Measurements from ENCODE around the gene C19orf73.
"Not testable (repeated sequence)": the region's sequence is repeated elsewhere in the genome, so short reads cannot be mapped to it uniquely, and the experiment has no call there.

C19orf73 gene

GRCh38 chr19:49148784-49149651, 30.1 kb upstream of the C19orf73 start:
- peak; percentile 95 for DNase-seq (ENCODE audit: low spot score)

DNA sequence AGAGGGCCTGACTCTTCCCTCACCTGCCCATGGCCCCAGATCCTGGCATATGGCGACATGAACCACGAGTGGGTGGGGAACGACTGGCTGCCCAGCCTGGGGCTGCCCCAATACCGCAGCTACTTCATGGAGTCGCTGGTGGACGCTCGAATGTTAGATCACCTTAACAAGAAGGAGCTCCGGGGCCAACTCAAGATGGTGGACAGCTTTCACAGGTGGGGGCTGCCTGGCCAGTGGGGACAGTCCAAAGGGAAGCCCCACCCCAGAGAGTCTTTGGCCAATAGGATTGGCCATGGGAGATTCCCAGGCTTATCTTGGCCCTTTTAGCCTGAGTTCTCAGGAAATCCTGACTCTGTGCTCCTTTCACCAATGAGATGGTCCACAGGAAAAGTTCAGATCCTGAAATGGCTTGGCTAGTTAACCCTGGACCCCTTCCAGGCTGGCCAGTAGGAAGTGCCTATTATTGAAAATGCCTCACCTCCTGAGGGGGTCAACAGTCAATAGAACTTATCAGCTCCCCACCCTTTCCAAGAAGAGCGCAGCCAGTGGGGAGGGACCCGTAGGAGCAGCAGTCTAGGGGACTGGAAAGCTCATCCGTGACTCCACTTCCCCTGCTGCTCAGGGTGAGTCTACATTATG, 29.2 kb upstream of the C19orf73 start:
- DNase-seq (ENCODE audit: low spot score): no peak

GRCh38 chr19:49146408-49146770, 27.4 kb upstream of the C19orf73 start:
- not testable (repeated sequence) for DNase-seq (ENCODE audit: low spot score)

DNA sequence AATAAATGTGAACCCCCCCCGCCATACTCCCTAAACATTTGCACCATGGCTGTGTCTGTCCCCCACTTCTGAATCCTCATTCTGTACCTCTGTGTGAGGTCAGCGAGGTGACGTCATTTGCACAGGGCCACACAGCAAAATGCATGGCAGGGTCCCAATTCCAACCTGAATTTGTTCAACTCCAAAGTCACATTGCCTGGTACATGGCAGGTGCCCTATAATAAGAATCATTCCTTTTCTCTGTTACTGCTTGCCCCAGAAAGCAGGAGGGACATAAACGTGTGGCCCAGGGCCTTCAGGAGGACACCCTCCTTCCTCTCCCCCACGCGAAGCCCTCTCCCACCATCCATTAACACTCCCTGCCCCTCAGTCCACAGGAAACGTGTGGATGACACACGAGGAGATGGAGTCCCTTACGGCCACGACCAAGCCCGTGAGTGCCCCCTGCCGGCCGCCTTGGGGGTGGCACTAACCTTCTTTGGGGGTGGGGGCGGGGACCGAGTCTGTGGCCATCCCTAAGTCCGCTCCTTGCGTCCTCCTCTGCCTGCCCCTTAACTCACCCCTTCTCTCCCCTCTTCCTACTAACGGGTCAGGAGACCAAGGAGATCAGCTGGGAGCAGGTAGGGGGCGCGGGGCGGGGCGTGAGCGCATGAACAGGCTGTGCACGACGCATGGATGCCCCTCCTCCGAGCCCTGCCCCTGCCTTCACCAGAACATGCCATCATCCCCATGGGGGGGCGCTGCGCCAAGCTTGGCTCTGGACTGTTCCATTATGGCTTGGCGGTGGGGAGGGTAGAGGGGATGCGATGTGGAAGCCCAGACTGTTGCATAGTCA, 26.8 kb upstream of the C19orf73 start:
- DNase-seq (ENCODE audit: low spot score): peak; percentile 75

GRCh38 chr19:49142866-49143335, 24.0 kb upstream of the C19orf73 start:
- DNase-seq (ENCODE audit: low spot score): peak; percentile 52

GRCh38 chr19:49141352-49141751, 22.4 kb upstream of the C19orf73 start:
- no peak for DNase-seq (ENCODE audit: low spot score)

DNA sequence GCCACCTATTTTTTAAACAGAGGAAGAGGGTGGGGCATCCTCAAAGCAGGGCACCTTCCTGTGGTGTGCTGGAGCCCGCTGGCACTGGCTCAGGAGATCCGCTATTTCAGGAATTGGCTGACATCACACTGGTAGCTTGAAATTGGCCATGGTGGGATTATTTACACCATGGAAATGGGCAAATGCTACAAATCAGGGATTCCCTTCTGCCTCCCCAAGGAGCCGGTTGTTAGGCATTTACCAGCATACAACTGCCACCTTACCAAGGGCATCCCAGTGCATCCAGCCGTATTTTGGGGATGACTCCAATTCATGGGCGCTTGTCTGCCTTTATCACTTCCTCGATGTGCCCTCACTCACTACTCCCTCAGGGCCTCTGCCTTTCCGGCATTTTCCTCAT, 22.0 kb upstream of the C19orf73 start:
- no peak for DNase-seq (ENCODE audit: low spot score)

DNA sequence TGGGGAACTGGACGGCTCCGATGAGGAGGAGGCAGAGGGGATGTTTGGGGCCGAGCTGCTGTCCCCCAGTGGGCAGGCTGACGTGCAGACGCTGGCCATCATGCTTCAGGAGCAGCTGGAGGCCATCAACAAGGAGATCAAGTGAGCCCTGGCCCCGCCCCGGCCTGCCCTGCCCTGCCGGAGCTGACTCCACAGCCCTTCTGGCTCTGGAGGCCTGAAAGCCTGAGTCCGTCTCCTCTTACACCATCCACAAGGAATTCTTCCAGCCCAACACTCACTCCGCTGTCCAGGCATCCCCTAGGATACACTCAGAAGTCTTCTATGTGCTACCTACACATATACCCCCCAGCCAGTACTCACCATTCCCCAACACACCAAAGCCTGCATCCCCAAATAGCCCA, 17.8 kb upstream of the C19orf73 start:
- no peak for DNase-seq (ENCODE audit: low spot score)

DNA sequence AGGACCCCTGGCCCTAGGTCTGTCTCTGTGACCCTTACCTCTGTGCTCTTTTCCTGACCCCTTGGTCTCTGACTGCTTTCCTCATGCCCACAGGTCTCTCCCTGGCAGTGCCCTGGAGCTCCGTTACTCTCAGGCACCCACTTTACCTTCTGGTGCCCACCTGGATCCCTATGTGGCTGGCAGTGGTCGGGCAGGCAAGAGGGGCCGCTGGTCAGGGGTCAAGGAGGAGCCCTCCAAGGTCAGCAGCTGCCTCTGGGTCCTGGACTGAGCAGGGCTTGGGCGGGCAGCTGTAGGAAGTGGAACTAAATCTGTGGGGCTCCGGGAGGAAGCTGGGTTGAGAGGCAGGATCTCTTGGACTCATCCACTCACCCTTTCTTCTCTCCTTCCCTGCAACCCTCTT, 16.7 kb upstream of the C19orf73 start:
- DNase-seq (ENCODE audit: low spot score): no peak

- DNase-seq (ENCODE audit: low spot score): peak; percentile 79
These were observed 14.9 kb upstream of the C19orf73 start for GRCh38 chr19:49133621-49134454.

DNA sequence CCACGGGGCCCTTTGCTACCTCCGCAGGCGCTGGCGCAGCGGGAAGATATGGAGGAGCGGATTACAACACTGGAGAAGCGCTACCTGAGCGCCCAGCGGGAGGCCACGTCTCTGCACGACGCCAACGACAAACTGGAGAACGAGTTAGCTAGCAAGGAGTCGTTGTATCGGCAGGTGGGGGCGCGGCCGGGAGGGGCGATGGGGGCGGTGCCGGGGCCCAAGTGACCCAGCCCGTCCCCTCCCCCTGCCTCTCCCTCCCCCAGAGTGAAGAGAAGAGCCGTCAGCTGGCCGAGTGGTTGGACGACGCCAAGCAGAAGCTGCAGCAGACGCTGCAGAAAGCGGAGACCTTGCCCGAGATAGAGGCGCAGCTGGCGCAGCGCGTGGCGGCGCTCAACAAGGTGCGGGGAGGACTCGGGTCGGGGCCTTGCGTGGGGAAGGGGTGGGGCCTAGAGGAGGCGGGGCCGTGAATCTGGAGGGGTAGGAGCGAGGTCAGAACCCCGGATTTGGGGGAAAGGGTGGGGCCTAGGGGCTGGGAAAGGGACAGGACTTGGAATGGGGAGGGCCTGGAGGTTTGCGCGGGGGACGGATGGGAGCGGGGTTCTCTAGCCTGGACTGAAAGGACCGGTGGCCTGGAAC, 14.1 kb upstream of the C19orf73 start:
- DNase-seq (ENCODE audit: low spot score): no peak

GRCh38 chr19:49130325-49130724, 11.4 kb upstream of the C19orf73 start:
- no peak for DNase-seq (ENCODE audit: low spot score)

- no peak for DNase-seq (ENCODE audit: low spot score)
These were observed 10.3 kb upstream of the C19orf73 start for GRCh38 chr19:49129238-49129583.

DNA sequence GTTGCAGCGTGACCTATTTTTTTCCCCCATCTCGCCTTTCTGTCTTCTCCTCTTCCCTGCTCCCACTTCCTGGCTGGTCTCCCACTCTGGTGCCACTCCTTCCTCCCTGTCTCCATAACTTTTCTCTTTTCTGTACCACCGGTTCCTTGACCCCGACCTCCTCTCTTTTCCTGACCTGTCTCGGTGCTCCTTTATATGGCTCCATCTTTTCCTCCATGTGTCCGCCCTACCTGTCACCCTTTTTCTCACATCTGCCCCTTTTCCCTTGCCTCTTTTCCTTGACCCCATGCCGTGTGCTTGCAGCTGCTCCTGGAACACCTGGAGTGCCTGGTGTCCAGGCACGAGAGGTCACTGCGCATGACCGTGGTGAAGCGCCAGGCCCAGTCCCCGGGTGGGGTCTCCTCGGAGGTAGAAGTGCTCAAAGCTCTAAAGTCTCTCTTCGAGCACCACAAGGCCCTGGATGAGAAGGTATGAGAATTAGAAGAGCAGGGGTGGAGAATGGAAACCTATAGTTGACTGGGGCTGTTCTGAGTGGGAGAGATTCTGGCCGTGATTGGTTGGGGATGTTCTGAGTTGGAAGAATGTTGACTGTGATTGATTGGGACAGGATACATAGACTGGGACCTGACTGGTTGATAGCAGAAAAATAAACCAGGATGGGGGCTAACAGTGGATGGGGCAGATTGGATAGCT, 9.7 kb upstream of the C19orf73 start:
- DNase-seq (ENCODE audit: low spot score): no peak

DNA sequence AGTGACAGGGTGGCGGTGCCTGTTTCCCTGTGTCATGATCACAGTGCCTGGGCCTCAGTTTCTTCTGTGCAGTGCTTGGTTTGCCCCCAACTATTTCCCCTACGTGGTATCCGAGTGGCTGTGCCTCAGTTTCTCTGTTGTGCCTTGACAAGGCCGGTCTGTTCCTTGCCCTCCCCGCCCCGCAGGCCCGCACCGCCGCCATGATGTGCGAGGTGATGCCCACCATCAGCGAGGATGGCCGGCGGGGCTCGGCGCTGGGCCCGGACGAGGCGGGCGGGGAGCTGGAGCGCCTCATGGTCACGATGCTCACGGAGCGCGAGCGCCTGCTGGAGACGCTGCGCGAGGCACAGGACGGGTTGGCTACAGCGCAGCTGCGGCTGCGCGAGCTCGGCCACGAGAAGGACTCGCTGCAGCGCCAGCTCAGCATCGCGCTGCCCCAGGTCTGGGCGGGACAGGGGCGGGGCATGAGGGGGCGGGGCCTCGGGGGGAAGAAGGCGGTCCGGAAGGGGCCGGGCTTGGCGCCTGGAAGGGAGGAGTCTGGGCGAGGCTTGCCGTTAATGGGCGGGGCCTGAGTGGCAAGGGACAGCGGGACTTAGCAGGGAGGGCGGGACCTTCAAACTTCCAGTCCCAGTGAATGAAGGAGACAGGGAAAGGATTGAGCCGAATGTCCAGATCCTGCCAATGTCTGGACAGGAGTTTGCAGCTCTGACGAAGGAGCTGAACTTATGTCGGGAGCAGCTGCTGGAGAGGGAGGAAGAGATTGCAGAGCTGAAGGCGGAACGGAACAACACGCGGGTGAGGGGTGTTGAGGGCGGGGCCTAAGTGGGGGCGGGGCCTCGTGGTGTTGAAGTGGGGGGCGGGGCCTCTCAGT, 9.0 kb upstream of the C19orf73 start:
- DNase-seq (ENCODE audit: low spot score): peak; percentile 98

DNA sequence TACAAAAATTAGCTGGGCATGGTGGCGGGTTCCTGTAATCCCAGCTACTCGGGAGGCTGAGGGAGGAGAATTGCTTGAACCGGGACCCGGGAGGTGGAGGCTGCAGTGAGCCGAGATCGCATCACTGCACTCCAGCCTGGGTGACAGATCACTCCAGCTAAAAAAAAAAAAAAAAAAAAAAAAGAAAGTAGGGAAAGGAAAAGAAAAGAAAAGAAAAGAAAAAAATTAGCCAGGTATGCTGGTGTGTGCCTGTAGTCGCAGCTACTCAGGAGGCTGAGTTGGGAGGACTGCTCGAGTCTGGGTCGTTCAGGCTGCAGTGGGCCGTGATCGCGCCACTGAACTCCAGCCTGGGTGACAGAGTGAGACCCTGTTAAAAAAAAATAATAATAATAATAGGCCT, 8.3 kb upstream of the C19orf73 start:
- not testable (repeated sequence) for DNase-seq (ENCODE audit: low spot score)

DNA sequence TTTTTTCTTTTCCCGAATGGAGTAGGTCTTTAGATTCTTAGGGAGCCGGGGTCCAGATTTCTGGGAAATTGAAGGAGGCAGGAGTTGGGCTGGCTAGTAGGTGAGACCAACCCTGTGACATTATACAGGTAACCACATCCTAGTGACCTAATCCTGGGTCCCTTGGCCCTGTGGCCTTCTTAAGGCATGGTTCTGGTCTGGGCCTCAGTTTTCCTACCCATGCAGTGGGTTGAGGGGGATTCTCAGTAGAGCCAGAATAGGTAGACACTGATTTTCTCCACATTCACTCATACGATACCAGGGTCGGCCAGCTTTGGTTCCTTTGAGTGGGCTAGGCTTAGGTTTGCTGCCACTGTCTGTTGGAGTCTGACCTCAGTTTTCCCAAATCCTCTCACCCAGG, 7.6 kb upstream of the C19orf73 start:
- DNase-seq (ENCODE audit: low spot score): no peak

DNA sequence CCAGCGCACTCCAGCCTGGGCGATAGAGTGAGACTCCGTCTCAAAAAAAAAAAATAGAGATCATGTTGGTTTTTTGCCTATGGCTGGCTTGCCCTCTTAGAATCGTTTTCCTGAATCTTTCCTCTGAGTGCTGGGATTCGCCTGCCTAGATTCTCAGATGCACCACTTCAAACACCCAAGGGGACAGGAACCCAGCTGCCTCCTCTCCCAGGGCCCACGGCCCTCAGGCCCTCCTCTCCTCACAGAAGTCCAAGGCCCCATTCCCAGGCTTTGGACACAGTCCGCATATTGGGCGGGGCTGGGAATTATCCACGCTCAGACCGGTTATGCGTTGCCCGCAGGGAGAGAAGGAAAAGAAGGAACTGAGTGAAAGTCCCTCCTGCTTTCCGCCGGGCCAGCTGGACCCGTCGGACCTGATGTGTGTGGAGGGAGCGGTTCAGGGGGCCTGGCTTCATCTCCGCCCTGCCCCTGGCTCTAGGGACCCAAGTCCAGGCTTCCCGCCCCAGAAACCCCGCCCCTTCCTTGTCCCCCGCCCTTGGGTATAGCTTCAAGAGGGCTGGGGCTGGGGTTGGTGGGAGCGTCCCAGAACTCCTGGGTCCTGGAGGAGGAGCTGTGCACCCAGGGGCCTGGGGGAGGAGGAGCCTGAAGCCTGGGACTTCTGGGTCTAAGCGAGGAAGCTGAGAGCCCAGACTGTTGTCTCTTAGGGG, 6.2 kb upstream of the C19orf73 start:
- no peak for DNase-seq (ENCODE audit: low spot score)

GRCh38 chr19:49123285-49123684, 4.3 kb upstream of the C19orf73 start:
- DNase-seq (ENCODE audit: low spot score): not testable (repeated sequence)

Data from hematopoietic multipotent progenitor cell treated with erythropoietin and hydrocortisone succinate and interleukin-3 and kit ligand, for 17 days (in vitro differentiated cells).